ENCODE data around the gene USP7.
"Not testable (repeated sequence)": the region's sequence is repeated elsewhere in the genome, so short reads cannot be mapped to it uniquely, and the experiment has no call there.

Gene USP7

GRCh38 chr16:8925455-8925854 is 38.3 kb downstream of the USP7 start:
- no peak for DNase-seq (ENCODE audit: low spot score)

GRCh38 chr16:8924214-8924613 is 39.5 kb downstream of the USP7 start:
- no peak for DNase-seq (ENCODE audit: low spot score)

GRCh38 chr16:8923199-8923598 is 40.5 kb downstream of the USP7 start:
- no peak for DNase-seq (ENCODE audit: low spot score)

- no peak for DNase-seq (ENCODE audit: low spot score)
These were observed 42.2 kb downstream of the USP7 start for GRCh38 chr16:8921347-8921984.

- DNase-seq (ENCODE audit: low spot score), result no peak
These were observed 42.9 kb downstream of the USP7 start for GRCh38 chr16:8920645-8921346.

GRCh38 chr16:8919934-8920462 is 43.7 kb downstream of the USP7 start:
- DNase-seq (ENCODE audit: low spot score), result no peak

- no peak for DNase-seq (ENCODE audit: low spot score)
These were observed 44.4 kb downstream of the USP7 start for GRCh38 chr16:8919089-8919933.

GRCh38 chr16:8917336-8917735 is 46.4 kb downstream of the USP7 start:
- DNase-seq (ENCODE audit: low spot score), result not testable (repeated sequence)

GRCh38 chr16:8916541-8917225 is 47.0 kb downstream of the USP7 start:
- DNase-seq (ENCODE audit: low spot score), result no peak

GRCh38 chr16:8915722-8916301 is 47.9 kb downstream of the USP7 start:
- no peak for DNase-seq (ENCODE audit: low spot score)

GRCh38 chr16:8914098-8914497 is 49.6 kb downstream of the USP7 start:
- no peak for DNase-seq (ENCODE audit: low spot score)

- DNase-seq (ENCODE audit: low spot score), result no peak
These were observed 50.9 kb downstream of the USP7 start for GRCh38 chr16:8912793-8913192.

GRCh38 chr16:8910811-8911210 is 52.9 kb downstream of the USP7 start:
- no peak for DNase-seq (ENCODE audit: low spot score)

GRCh38 chr16:8908810-8909468 is 54.8 kb downstream of the USP7 start:
- DNase-seq (ENCODE audit: low spot score), result no peak

GRCh38 chr16:8907096-8907495 is 56.6 kb downstream of the USP7 start:
- no peak for DNase-seq (ENCODE audit: low spot score)

- no peak for DNase-seq (ENCODE audit: low spot score)
These were observed 57.7 kb downstream of the USP7 start for GRCh38 chr16:8905795-8906591.

GRCh38 chr16:8905168-8905762 is 58.4 kb downstream of the USP7 start:
- no peak for DNase-seq (ENCODE audit: low spot score)

- DNase-seq (ENCODE audit: low spot score), result no peak
These were observed 59.7 kb downstream of the USP7 start for GRCh38 chr16:8904018-8904430.

GRCh38 chr16:8903004-8903403 is 60.7 kb downstream of the USP7 start:
- no peak for DNase-seq (ENCODE audit: low spot score)
